Hepatocyte (in vitro differentiated cells): ENCODE measurements around the gene CPEB1. TPM values are rescaled to one million over a fixed set of nuclear protein-coding genes. Genes with fewer than 3 reads are reported as not detected.

Experiments used
- DNase-seq: peaks from one replicate; pipeline ENCODE4 v3.0.0-alpha.2; 2016; ENCODE audit warnings: low spot score
- H2AFZ ChIP-seq: fragments of 200-600 bp; sonication (generic); 2 replicates; pipeline ENCODE4 v1.6.0; 2016; ENCODE audit warnings: antibody characterized with exemption, mild to moderate bottlenecking
- H3K27ac ChIP-seq: fragments of 200-600 bp; sonication (generic); 2 replicates; pipeline ENCODE4 v1.5.1; 2016; ENCODE audit warnings: mild to moderate bottlenecking
- H3K27me3 ChIP-seq: fragments of 200-600 bp; sonication (generic); 2 replicates; pipeline ENCODE4 v1.6.1; 2016
- H3K36me3 ChIP-seq: fragments of 200-600 bp; sonication (generic); replicated peaks from 2 replicates; pipeline ENCODE4 v1.5.1; 2016; ENCODE audit warnings: low read depth; ENCODE audit not compliant: insufficient read depth
- H3K4me1 ChIP-seq: fragments of 200-600 bp; sonication (generic); 2 replicates; pipeline ENCODE4 v1.5.1; 2016; ENCODE audit warnings: mild to moderate bottlenecking, moderate library complexity; ENCODE audit not compliant: insufficient read depth
- H3K4me2 ChIP-seq: fragments of 200-600 bp; sonication (generic); 2 replicates; pipeline ENCODE4 v1.6.0; 2016
- H3K4me3 ChIP-seq: fragments of 200-600 bp; sonication (generic); 2 replicates; pipeline ENCODE4 v1.5.1; 2016; ENCODE audit warnings: mild to moderate bottlenecking
- H3K79me2 ChIP-seq: fragments of 200-600 bp; sonication (generic); 2 replicates; pipeline ENCODE4 v1.6.0; 2017; ENCODE audit warnings: mild to moderate bottlenecking
- H3K9me2 ChIP-seq: fragments of 200-600 bp; sonication (generic); replicated peaks from 2 replicates; pipeline ENCODE4 v1.6.0; 2017; ENCODE audit warnings: mild to moderate bottlenecking; ENCODE audit not compliant: insufficient read depth
- H3K9me3 ChIP-seq: fragments of 200-600 bp; sonication (generic); 2 replicates; pipeline ENCODE4 v1.5.1; 2016; ENCODE audit warnings: low read depth, mild to moderate bottlenecking
- H4K20me1 ChIP-seq: fragments of 200-600 bp; sonication (generic); 2 replicates; pipeline ENCODE4 v1.6.0; 2016; ENCODE audit warnings: mild to moderate bottlenecking; ENCODE audit not compliant: insufficient read depth, poor library complexity, severe bottlenecking
- EZH2 ChIP-seq: fragments of 200-600 bp; sonication (generic); IDR thresholded peaks from 2 replicates; pipeline ENCODE4 v1.6.1; 2016; ENCODE audit warnings: antibody characterized with exemption, mild to moderate bottlenecking, borderline replicate concordance
- EZH2phosphoT487 ChIP-seq: fragments of 200-600 bp; sonication (generic); IDR thresholded peaks from one replicate; pipeline ENCODE4 v1.6.1; 2018; ENCODE audit warnings: antibody characterized with exemption, mild to moderate bottlenecking, low read depth, moderate library complexity; ENCODE audit not compliant: unreplicated experiment, severe bottlenecking
- WGBS: methylation state at CpG from one replicate; pipeline ENCODE4 v1.1.6; 2016; ENCODE audit warnings: low lambda C conversion rate; ENCODE audit errors: missing lambda C conversion rate; 5-methylcytosine and 5-hydroxymethylcytosine counted together
- polyA plus RNA-seq: library from polyadenylated mRNA; unstranded; fragments of >200 nt; fragmentation: Nextera tagmentation; extraction: Ambion mirVana; gene quantifications from 2 replicates; pipeline ENCODE4 v1.2.1, GENCODE V29; 2016
- total RNA-seq: library from RNA; depleted of rRNA; stranded (reverse); fragments of >200 nt; gene quantifications from 2 replicates; pipeline ENCODE4 v1.2.3, GENCODE V29; 2014
- TF ChIP-seq, protein P1 (sequence below): fragments of 200-600 bp; sonication (generic); IDR thresholded peaks from 2 replicates; pipeline ENCODE4 v1.5.1; 2016; ENCODE audit warnings: antibody characterized with exemption, mild to moderate bottlenecking; ENCODE audit not compliant: poor library complexity

The CPEB1 gene
- total and polyA plus RNA-seq, 2 experiments from 2014 or later, result 0.87 to 1.9 TPM

DNA sequence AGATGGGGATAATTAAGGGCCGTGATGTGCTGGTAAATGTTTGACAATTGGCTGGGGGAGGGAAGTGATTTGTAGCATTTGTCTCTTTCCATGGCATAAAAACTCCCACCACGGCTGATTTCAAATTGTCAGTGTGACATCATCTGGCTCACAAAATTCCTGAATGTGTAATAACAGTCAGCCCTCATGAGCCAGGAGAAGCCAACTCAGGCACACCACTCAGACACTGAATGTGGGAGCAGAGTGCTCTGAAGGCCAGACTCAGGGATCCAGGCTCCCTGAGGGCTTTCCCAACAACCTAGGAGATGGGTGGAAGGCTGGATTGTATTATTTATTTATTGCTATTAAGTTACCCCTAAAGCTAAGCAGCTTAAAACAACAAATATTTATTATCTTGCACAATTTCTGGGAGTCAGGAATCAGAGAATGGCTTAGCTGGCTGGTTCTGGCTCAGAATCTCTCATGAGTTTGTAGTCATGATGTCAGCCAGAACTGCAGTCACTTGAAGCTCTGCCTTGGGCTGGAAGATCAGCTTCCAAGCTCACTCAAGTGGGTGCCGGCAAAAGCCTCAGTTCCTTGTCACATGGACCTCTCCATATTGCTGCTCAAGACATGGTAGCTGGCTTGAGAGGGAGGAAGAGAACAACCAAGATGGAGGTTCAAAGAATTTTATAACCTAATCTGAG lies 6.5 kb upstream of the CPEB1 start:
- Histone ChIP-seq H2AFZ (no peak overlapping the region), H3K9me2 (no peaks in the 10 kb centered on the region), H3K79me2 (no peaks in the 10 kb centered on the region), H3K4me2 (no peak overlapping the region), H3K4me3 (no peak overlapping the region), H4K20me1 (no peaks in the 10 kb centered on the region), H3K36me3 (no peaks in the 10 kb centered on the region), H3K27me3 (peaks cover 40% of the 10 kb centered on the region), H3K27ac (no peak overlapping the region), H3K4me1 (no peaks in the 10 kb centered on the region), H3K9me3 (no peaks in the 10 kb centered on the region)
- DNase-seq, result no peak
- WGBS, result 74% methylated on average over 3 of the region's 3 CpGs
- TF ChIP-seq, protein P1, sequence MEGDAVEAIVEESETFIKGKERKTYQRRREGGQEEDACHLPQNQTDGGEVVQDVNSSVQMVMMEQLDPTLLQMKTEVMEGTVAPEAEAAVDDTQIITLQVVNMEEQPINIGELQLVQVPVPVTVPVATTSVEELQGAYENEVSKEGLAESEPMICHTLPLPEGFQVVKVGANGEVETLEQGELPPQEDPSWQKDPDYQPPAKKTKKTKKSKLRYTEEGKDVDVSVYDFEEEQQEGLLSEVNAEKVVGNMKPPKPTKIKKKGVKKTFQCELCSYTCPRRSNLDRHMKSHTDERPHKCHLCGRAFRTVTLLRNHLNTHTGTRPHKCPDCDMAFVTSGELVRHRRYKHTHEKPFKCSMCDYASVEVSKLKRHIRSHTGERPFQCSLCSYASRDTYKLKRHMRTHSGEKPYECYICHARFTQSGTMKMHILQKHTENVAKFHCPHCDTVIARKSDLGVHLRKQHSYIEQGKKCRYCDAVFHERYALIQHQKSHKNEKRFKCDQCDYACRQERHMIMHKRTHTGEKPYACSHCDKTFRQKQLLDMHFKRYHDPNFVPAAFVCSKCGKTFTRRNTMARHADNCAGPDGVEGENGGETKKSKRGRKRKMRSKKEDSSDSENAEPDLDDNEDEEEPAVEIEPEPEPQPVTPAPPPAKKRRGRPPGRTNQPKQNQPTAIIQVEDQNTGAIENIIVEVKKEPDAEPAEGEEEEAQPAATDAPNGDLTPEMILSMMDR, result no peak
- TF ChIP-seq EZH2phosphoT487, result no peak
- no peak for TF ChIP-seq EZH2

DNA sequence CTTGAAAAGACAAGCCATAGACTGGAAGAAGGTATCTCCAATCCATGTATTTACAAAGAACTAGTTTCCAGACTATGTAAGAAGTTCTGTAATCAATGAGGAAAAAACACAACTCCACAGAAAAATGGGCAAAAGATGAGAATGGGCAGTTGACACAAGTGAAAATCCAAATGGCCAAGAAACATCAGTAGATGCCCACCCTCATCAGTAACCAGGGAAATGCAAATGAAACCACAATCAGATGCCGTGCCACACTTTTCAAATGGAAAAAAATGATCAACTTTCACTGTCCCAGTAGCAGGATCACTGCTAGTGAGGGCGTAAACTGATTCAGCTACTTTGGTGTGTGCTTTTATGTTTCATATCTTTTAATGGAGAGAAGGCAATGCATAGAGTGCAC lies 4.5 kb upstream of the CPEB1 start:
- H3K79me2 ChIP-seq, result no peaks in the 10 kb centered on the region
- H4K20me1 ChIP-seq, result no peaks in the 10 kb centered on the region
- no peak overlapping the region for H2AFZ ChIP-seq
- H3K27ac ChIP-seq, result no peak overlapping the region
- H3K36me3 ChIP-seq, result no peaks in the 10 kb centered on the region
- no peaks in the 10 kb centered on the region for H3K9me3 ChIP-seq
- H3K4me1 ChIP-seq, result peaks cover 5% of the 10 kb centered on the region
- H3K9me2 ChIP-seq, result no peaks in the 10 kb centered on the region
- H3K4me3 ChIP-seq, result no peak overlapping the region
- TF ChIP-seq EZH2, result no peak
- no peak for TF ChIP-seq EZH2phosphoT487
- TF ChIP-seq, protein P1, result no peak
- 92% methylated on average over 2 of the region's 2 CpGs for WGBS
- peaks cover 59% of the 10 kb centered on the region for H3K27me3 ChIP-seq
- H3K4me2 ChIP-seq, result no peak overlapping the region
- DNase-seq, result no peak

DNA sequence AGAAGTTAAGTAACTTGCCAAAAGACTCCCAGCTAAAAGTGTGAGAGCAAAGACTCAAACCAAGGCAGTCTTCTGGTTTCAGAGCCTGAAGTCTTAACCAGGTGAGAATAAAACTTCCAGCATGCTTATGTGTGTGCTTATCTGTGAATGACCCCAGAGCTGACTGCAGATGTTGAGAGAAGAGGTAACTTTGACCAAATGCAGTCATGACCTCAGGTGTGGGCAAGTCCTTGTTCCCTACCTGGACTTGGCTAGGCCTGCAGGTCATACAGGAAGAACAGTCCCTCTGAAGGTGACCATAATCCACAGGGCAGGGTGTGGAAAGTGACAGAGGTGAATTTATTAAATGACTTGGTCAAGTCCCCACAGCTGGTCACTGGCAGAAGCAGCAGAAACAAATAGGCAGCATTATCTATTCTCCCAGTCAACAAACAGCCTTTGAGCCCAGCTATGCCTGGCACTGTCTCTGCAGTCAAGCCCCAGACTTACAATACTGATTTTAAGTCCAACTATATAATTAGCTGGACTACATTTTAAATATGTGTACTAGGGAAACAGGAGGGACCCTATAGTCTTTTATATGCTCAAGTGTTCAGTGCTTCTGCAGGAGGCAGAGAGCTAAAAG lies 3.0 kb upstream of the CPEB1 start:
- no peak for DNase-seq
- H2AFZ ChIP-seq, result no peak overlapping the region
- peaks cover 75% of the 10 kb centered on the region for H3K27me3 ChIP-seq
- H4K20me1 ChIP-seq, result no peaks in the 10 kb centered on the region
- no peaks in the 10 kb centered on the region for H3K9me3 ChIP-seq
- peaks cover 5% of the 10 kb centered on the region for H3K4me1 ChIP-seq
- H3K4me2 ChIP-seq, result no peak overlapping the region
- H3K27ac ChIP-seq, result no peak overlapping the region
- H3K79me2 ChIP-seq, result no peaks in the 10 kb centered on the region
- H3K9me2 ChIP-seq, result no peaks in the 10 kb centered on the region
- TF ChIP-seq, protein P1, result no peak
- TF ChIP-seq EZH2phosphoT487, result no peak
- TF ChIP-seq EZH2, result no peak
- H3K4me3 ChIP-seq, result no peak overlapping the region
- H3K36me3 ChIP-seq, result no peaks in the 10 kb centered on the region
